AG04449 (cell line): Measurements from ENCODE around the gene NCOA1.

Experiments
- CTCF ChIA-PET: fragments of 350-600 bp; formaldehyde crosslinking; extraction: SDS; loops from one replicate; lab custom pipeline; 2021; ENCODE audit warnings: antibody characterized with exemption; lab: Yijun Ruan, JAX
- POLR2A ChIA-PET: fragments of 400-600, 350-600 bp; formaldehyde crosslinking; extraction: SDS; loops from one replicate; lab custom pipeline; 2020; ENCODE audit warnings: antibody characterized with exemption, inconsistent platforms; lab: Yijun Ruan, JAX
- DNase-seq: peaks from one replicate; pipeline ENCODE4 v3.0.0-alpha.2; 2010; ENCODE audit warnings: low read depth, low spot score
- H3K4me3 ChIP-seq: 2 replicates; pipeline ENCODE4 v1.5.1; 2011; ENCODE audit warnings: low read depth, mild to moderate bottlenecking, control low read depth, low read length
- CTCF ChIP-seq: IDR thresholded peaks from one replicate; pipeline ENCODE4 v1.5.1; 2011; ENCODE audit warnings: mild to moderate bottlenecking, moderate library complexity, low read length, control low read depth, inconsistent platforms; ENCODE audit not compliant: insufficient read depth; ENCODE audit errors: missing control alignments

NCOA1 gene

GRCh38 chr2:24453379-24454073 lies 37.5 kb upstream of the NCOA1 start:
- CTCF ChIA-PET = interaction anchor here (1.1 to 1.4 kb wide), 2 partner anchors 18 to 44 kb away, joined by 3 to 5 read pairs; no protein-coding TSS in a partner anchor
- TF ChIP-seq CTCF = no peak
- DNase-seq = no peak
- POLR2A ChIA-PET = interaction anchor here (1.2 kb wide), 1 partner anchor 37 kb away, joined by 3 read pairs; the partner anchor contains the start of gene NCOA1
- H3K4me3 ChIP-seq = peak overlapping the region; percentile 52

GRCh38 chr2:24454294-24454693 lies 36.8 kb upstream of the NCOA1 start:
- peak overlapping the region; percentile 52 for H3K4me3 ChIP-seq
- no peak for DNase-seq
- CTCF ChIA-PET = interaction anchor here (1.4 kb wide), 1 partner anchor 45 kb away, joined by 5 read pairs; no protein-coding TSS in a partner anchor
- no peak for TF ChIP-seq CTCF
- POLR2A ChIA-PET = interaction anchor here (1.2 kb wide), 1 partner anchor 37 kb away, joined by 3 read pairs; the partner anchor contains the start of gene NCOA1

GRCh38 chr2:24456599-24457556 lies 34.2 kb upstream of the NCOA1 start:
- H3K4me3 ChIP-seq = no peak overlapping the region
- POLR2A ChIA-PET = interaction anchor here (1.0 kb wide), 1 partner anchor 19 kb away, joined by 3 read pairs; no protein-coding TSS in a partner anchor
- DNase-seq = no peak
- no peak for TF ChIP-seq CTCF
- CTCF ChIA-PET = interaction anchor here (0.9 kb wide), 2 partner anchors 47 to 371 kb away, joined by 3 read pairs; no protein-coding TSS in a partner anchor

- POLR2A ChIA-PET = no interaction called here
- DNase-seq = no peak
- CTCF ChIA-PET = interaction anchor here (0.9 kb wide), 1 partner anchor 370 kb away, joined by 3 read pairs; no protein-coding TSS in a partner anchor
- H3K4me3 ChIP-seq = no peak overlapping the region
- no peak for TF ChIP-seq CTCF
These were observed 33.2 kb upstream of the NCOA1 start for GRCh38 chr2:24457696-24458386.

GRCh38 chr2:24459224-24460161 lies 31.6 kb upstream of the NCOA1 start:
- no peak overlapping the region for H3K4me3 ChIP-seq
- ChIA-PET CTCF (no interaction called here), POLR2A (no interaction called here)
- TF ChIP-seq CTCF = no peak
- no peak for DNase-seq
